GM12892 (cell line): Measurements from ENCODE around the gene DELE1.

Experiments
- DNase-seq: peaks from one replicate; pipeline ENCODE4 v3.0.0; 2011; ENCODE audit not compliant: insufficient read length
- FAIRE-seq: peaks from 2 replicates; lab custom pipeline; 2011; peaks lifted over from hg19 to GRCh38; lab: Jason Lieb, UNC
- POLR2A ChIP-seq: IDR thresholded peaks from 2 replicates; pipeline ENCODE4 v1.6.1; 2011; ENCODE audit warnings: low read depth, low read length, control low read depth
- POLR2AphosphoS5 ChIP-seq: IDR thresholded peaks from 2 replicates; pipeline ENCODE4 v1.6.1; 2011; ENCODE audit warnings: low read depth, low read length, control low read depth
- TAF1 ChIP-seq: IDR thresholded peaks from 2 replicates; pipeline ENCODE4 v1.6.1; 2011; ENCODE audit warnings: low read depth, mild to moderate bottlenecking, control low read depth, low read length, borderline replicate concordance

The DELE1 gene

GRCh38 chr5:141934099-141934844 lies 10.6 kb downstream of the DELE1 start:
- FAIRE-seq (no peak), DNase-seq (no peak)
- TF ChIP-seq TAF1 (no peak), POLR2A (no peak), POLR2AphosphoS5 (no peak)

DNA sequence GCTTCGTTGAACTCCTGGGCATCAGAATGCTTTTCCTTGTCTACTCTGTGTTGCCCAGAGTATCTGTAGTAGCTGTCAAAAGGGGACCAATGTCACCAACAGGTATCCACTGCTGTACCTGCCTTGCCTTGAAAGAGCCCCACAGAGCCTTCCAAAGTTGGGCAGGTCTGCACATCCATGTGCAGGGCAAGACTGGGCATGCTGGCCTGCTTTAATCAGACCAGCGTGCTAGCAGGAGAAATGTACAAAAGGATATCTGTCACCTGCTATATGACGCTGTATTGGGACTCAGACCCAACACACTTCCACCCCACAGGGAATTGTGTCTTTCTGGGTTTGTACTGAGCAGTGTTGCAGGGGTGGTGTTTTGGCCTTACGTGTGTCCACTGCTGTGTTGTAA lies 11.9 kb downstream of the DELE1 start:
- no peak for DNase-seq
- FAIRE-seq = no peak
- no peak for TF ChIP-seq POLR2A
- TF ChIP-seq TAF1 = no peak
- no peak for TF ChIP-seq POLR2AphosphoS5

- TF ChIP-seq POLR2AphosphoS5 (0 out of 2 replicates have a peak, but pooled peaks have one; percentile 10), TAF1 (no peak)
- DNase-seq (no peak), FAIRE-seq (no peak)
These were observed 17.1 kb downstream of the DELE1 start for GRCh38 chr5:141940695-141941271.

GRCh38 chr5:141941307-141941706 lies 17.6 kb downstream of the DELE1 start:
- no peak for TF ChIP-seq POLR2A
- no peak for TF ChIP-seq TAF1
- no peak for TF ChIP-seq POLR2AphosphoS5
- FAIRE-seq = no peak
- DNase-seq = no peak

DNA sequence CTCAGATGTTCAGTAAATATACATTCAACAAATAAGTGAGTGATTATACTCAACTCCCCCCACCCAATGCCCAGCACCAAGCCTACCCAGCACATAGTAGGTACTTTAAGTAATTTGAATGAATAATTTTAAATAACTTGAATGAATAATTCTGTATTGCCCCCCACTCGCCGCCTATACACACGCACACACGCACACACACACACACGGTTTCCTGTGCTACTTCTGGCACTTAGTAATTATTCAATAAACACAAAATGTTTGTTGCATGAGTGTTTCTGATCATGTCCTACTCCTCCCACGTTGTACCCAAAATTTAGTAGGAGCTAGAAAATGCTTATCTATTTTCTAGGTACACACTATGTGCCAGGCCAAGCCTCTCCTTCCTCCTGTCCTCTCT lies 18.1 kb downstream of the DELE1 start:
- FAIRE-seq (no peak), DNase-seq (no peak)
- no peak for TF ChIP-seq POLR2AphosphoS5
- no peak for TF ChIP-seq POLR2A
- TF ChIP-seq TAF1 = no peak

GRCh38 chr5:141942185-141942857 lies 18.6 kb downstream of the DELE1 start:
- FAIRE-seq (peak; percentile 36), DNase-seq (no peak)
- TF ChIP-seq TAF1 (no peak), POLR2AphosphoS5 (no peak; the same call in 1 of the 2 replicates), POLR2A (no peak)

GRCh38 chr5:141944076-141944475 lies 20.4 kb downstream of the DELE1 start:
- TF ChIP-seq POLR2A = no peak
- TF ChIP-seq TAF1 = no peak
- no peak for TF ChIP-seq POLR2AphosphoS5
- DNase-seq = no peak
- FAIRE-seq = no peak

DNA sequence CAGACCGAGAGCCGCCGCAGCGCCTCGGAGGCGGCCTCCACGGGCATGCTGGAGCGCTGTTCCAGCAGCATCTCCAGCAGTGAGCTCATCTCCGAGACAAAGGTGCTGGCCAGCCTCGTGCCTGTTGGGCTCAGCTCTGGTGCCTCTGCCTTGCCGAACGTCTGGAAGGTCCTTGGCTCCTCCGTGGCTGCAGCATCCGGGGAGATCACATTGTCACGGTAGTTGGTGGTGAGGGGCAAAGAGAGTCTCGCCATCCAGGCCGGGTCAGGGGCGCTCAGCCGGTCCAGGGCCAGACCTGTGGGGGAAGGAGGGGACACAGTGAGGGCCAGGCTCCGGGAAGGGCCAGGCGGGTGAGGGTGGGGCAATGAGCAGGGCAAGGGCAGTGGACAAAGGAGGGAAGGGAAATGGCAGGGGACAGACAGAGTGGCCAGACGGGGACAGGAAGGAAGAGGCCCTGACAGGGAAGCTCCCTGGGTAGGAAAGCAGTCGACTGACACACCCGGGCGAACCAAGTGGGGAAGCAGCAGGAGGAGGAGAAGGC lies 21.9 kb downstream of the DELE1 start:
- TF ChIP-seq TAF1 (no peak), POLR2AphosphoS5 (no peak), POLR2A (no peak)
- FAIRE-seq = no peak
- DNase-seq = no peak

DNA sequence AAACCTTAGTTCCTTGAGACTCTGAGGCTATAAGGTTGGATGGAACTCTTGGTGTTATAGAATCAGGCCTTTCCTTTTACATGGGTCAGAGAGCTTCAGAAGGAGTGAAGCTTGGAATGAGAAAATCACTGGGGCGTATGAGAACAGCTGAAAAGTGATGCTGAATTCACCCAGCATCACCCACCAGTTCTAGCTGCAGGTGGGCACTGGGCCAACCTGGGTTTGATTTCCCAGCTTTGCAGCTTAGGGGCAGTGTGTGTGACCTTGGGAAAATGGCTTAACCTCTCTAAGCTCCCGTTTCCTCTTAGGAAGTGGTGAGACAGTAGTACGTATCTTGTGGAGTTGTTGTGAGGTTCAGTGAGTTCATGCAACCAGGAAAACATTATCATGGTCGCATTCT lies 23.6 kb downstream of the DELE1 start:
- TF ChIP-seq TAF1 (no peak), POLR2AphosphoS5 (no peak), POLR2A (no peak)
- DNase-seq (no peak), FAIRE-seq (no peak)

DNA sequence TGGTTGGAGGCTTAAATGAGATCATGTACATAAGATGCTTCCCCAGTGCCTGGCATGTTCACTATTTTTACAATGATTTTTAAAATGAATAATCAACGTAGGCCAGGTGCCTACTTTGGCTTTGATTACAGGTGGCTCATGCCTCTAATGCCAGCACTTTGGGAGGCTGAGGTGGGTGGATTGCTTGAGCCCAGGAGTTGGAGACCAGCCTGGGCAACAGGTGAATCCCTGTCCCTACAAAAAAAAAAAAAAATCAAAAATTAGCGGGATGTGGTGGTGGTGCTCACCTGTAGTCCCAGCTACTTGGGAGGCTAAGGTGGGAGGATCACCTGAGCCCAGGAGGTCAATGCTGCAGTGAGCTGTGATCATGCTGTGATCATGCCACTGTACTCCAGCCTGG lies 25.1 kb downstream of the DELE1 start:
- DNase-seq (no peak), FAIRE-seq (no peak)
- no peak for TF ChIP-seq POLR2A
- TF ChIP-seq POLR2AphosphoS5 = no peak
- no peak for TF ChIP-seq TAF1

- DNase-seq = no peak
- no peak for TF ChIP-seq TAF1
- no peak for TF ChIP-seq POLR2A
- no peak for TF ChIP-seq POLR2AphosphoS5
- no peak for FAIRE-seq
These were observed 25.8 kb downstream of the DELE1 start for GRCh38 chr5:141949511-141949910.

DNA sequence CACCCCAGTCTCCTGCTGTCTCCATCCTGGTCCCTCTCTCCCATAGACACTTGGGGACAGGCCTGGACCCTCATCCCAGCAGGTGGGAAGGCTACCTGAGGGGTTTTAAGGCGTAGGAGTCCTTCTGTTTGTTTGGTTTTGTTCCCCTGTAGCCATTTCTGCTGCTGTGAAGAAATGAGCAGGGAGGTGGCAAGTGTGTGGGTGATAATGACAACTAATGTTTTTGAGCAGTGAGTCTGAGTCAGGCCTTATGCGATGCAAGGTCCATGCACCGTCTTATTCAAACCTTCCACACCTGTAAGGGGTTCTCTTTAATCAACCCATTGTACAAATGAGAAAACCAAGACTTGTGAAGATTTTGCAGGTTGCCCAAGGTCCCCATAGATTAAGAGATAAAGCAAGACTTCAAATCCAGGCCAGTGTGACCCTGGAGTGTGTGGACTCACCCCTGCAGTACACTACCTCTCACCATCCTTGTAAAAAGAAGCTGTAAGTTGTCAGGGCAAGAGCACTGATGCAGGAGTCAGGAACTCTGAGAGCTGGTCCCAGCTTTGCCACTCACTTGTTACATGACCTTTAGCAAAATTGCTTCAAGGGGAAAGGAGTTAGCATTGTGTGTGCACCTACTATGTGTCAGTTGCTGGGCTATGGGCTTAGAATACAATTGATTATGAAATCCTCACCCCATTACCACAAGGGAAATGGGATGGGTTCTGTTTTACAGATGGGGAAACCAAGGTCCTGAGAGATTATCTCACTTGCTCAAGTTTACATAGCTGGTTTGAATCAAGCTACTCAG lies 26.7 kb downstream of the DELE1 start:
- DNase-seq (no peak), FAIRE-seq (no peak)
- TF ChIP-seq TAF1 (no peak), POLR2AphosphoS5 (no peak), POLR2A (no peak)
